Pancreas (tissue), 10 donors: Measurements from ENCODE around the gene CCDC148. TPM values are rescaled to one million over a fixed set of nuclear protein-coding genes. Genes with fewer than 3 reads are reported as not detected.
A peak's percentile ranks its signal among the peaks of the same experiment; 100 is the strongest.

Experiments
- ATAC-seq, 4 donors: fragments of 200-7000 bp; cut with Tn5 transposase; one replicate each; pipeline versions ENCODE4 v1.8.0 to v1.9.1; 2020; ENCODE audit warnings: mild to moderate bottlenecking in 4 of 4, moderate library complexity in 4 of 4
- DNase-seq, 6 donors: peaks; one replicate each; pipeline ENCODE4 v3.0.0-alpha.2; 2020
- FAIRE-seq: peaks from 2 replicates; lab custom pipeline; 2012; peaks lifted over from hg19 to GRCh38; lab: Jason Lieb, UNC
- H3K27ac ChIP-seq, 4 donors: fragments of 200-600 bp; sonication (generic); 1 replicate in 3 of 4; 2 replicates in 1 of 4; pipeline versions ENCODE4 v1.5.0 to v1.8.0; 2020
- H3K27me3 ChIP-seq, 4 donors: fragments of 200-600 bp; one replicate each; pipeline ENCODE4 v1.8.0; 2021
- H3K36me3 ChIP-seq, 3 donors: fragments of 200-600 bp; sonication (generic) in 1 of 3; one replicate each; pipeline versions ENCODE4 v1.5.0 to v1.8.0; 2020 to 2021
- H3K4me1 ChIP-seq, 3 donors: fragments of 200-600 bp; one replicate each; pipeline ENCODE4 v1.8.0; 2021
- H3K4me3 ChIP-seq, 4 donors: fragments of 200-600 bp; sonication (generic) in 2 of 4; one replicate each; pipeline versions ENCODE4 v1.5.0 to v1.8.0; 2020 to 2021
- H3K9me3 ChIP-seq, 4 donors: fragments of 200-600 bp; one replicate each; pipeline ENCODE4 v1.8.0; 2021
- WGBS, 2 donors: extraction: QIAGEN DNeasy Blood & Tissue Kit; methylation state at CpG; one replicate each; pipeline ENCODE4 v1.1.7; 2013; 5-methylcytosine and 5-hydroxymethylcytosine counted together
- intact Hi-C, 3 donors: fragments of 100-400 bp; cut with DNase I; formaldehyde crosslinking; loops; one replicate each; pipeline versions ENCODE4 v1.11.1 to v1.14.2; 2022
- polyA plus RNA-seq, 2 donors: library from polyadenylated mRNA; stranded (reverse); fragments of 200-250 nt; gene quantifications; one replicate each; pipeline ENCODE4 v1.2.3, GENCODE V29; 2013
- total RNA-seq, 6 donors: library from RNA; stranded (reverse); fragmentation: NEBNext Ultra II Directional in 4 of 6; extraction: Animal tissue kit (Norgen Biotek cat#: 25700) in 4 of 6; gene quantifications; one replicate each; pipeline versions ENCODE4 v1.2.1 to v1.2.4, GENCODE V29; 2021 to 2023
- TF ChIP-seq, protein P1 (sequence below), 4 donors: fragments of 200-600 bp; sonication (generic) in 3 of 4; IDR thresholded peaks; one replicate each; pipeline versions ENCODE4 v1.5.0 to v1.8.0; 2021; ENCODE audit warnings: antibody characterized with exemption in 4 of 4
- donor health status: healthy with polysubstance abuse.
- donor health status: DM: no; HTN: no; CAD: no; lungs with moderate emphysema.
- donor health status: DM: no; HTN: no; CAD: no.
- donor health status: control.
- donor health status: control.
- donor health status: Bipolar disorder and iron deficiency.
- donor health status: DM: yes; HTN: yes; CAD: no.
- donor health status: DM: no; HTN: no; CAD: no.
- donor health status: DM: no; HTN: no; CAD: no.
- donor health status: DM: yes; HTN: yes; CAD: no.

Gene CCDC148
- total and polyA plus RNA-seq, 8 donors, result 0.38 to 1.5 (median 0.79) TPM

DNA sequence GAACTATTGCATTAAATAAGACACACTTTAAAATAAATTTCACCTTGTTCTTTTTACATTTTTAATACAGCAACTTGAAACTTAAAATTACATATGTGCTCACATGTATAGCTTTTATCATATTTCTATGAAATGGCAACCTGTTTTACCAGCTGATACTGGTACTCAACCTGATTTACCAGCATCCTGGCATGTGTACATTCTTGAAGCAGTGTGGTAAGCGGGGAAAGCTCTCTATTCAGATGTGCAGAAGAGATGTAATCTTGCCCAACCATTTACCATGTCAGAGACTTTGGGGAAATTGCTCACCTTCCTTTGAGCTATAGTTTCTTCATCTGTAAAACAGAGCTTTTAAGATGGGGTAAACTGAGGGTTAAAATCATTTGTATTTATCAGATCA is 133.2 kb downstream of the CCDC148 start:
- H3K27me3 ChIP-seq, result no peaks in the 10 kb centered on the region
- DNase-seq (no peak), ATAC-seq (no peak), FAIRE-seq (no peak)
- H3K4me3 ChIP-seq, result no peak overlapping the region
- TF ChIP-seq, protein P1, sequence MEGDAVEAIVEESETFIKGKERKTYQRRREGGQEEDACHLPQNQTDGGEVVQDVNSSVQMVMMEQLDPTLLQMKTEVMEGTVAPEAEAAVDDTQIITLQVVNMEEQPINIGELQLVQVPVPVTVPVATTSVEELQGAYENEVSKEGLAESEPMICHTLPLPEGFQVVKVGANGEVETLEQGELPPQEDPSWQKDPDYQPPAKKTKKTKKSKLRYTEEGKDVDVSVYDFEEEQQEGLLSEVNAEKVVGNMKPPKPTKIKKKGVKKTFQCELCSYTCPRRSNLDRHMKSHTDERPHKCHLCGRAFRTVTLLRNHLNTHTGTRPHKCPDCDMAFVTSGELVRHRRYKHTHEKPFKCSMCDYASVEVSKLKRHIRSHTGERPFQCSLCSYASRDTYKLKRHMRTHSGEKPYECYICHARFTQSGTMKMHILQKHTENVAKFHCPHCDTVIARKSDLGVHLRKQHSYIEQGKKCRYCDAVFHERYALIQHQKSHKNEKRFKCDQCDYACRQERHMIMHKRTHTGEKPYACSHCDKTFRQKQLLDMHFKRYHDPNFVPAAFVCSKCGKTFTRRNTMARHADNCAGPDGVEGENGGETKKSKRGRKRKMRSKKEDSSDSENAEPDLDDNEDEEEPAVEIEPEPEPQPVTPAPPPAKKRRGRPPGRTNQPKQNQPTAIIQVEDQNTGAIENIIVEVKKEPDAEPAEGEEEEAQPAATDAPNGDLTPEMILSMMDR (IDR thresholded peaks at IDR 0.05), result no peak
- H3K27ac ChIP-seq, result no peak overlapping the region
- no peaks in the 10 kb centered on the region for H3K36me3 ChIP-seq
- WGBS, 2 donors, result 94% methylated on average over 1 of the region's 1 CpG
- intact Hi-C loops, result no loop called here
- no peaks in the 10 kb centered on the region for H3K9me3 ChIP-seq
- no peaks in the 10 kb centered on the region for H3K4me1 ChIP-seq

DNA sequence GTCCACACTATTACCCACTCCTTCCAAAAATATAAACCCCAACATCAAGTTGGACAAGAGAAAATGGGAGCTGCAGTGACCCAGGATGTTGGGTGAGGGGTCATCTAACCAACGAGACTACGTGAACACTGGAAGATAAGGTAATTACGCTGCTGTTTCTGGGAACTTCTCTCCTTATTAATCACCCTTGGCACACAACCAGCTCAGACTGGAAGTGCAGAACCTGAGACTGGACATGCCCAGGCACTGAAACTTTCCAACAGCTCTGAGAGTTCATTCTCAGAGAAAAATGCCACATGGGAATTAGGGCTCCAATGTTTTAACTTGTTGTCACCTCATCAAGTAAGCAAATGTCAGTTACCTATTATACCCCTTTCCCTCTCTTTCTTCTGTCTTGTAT is 135.3 kb downstream of the CCDC148 start:
- Histone ChIP-seq H3K27ac (no peak overlapping the region), H3K36me3 (no peaks in the 10 kb centered on the region), H3K9me3 (no peaks in the 10 kb centered on the region), H3K4me3 (no peak overlapping the region), H3K27me3 (no peaks in the 10 kb centered on the region), H3K4me1 (no peaks in the 10 kb centered on the region)
- FAIRE-seq (no peak), ATAC-seq (peak in 1 of 4 donors; percentile 46), DNase-seq (no peak)
- TF ChIP-seq, protein P1 (IDR thresholded peaks at IDR 0.05), result no peak
- 19 to 22% methylated on average over 3 of the region's 3 CpGs for WGBS, 2 donors
- intact Hi-C loops, result no loop called here

DNA sequence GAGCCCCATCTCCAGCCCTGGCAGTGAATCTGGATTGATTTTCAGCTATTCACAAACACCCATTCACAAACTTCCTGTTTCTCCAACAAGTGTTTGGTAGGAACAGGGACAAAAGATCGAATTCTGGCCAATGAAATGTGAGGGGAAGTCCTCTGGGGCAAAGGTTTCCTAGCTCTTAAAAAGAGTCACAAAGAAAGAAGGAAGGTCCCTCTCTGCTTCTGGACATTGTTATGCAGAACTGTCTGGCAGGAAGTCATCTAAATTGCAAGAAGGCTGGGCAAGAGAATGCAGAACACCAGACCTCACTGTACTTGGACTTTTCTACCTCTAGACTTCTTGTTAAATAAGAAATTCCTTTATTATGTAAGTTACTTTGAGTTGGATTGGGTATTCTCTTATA is 137.3 kb downstream of the CCDC148 start:
- DNase-seq (no peak), ATAC-seq (no peak), FAIRE-seq (no peak)
- H3K9me3 ChIP-seq, result no peaks in the 10 kb centered on the region
- no peaks in the 10 kb centered on the region for H3K36me3 ChIP-seq
- no peaks in the 10 kb centered on the region for H3K27me3 ChIP-seq
- no peaks in the 10 kb centered on the region for H3K4me1 ChIP-seq
- WGBS, 2 donors, result 46 to 65% methylated on average over 1 of the region's 1 CpG
- TF ChIP-seq, protein P1 (IDR thresholded peaks at IDR 0.05), result no peak
- no peak overlapping the region for H3K27ac ChIP-seq
- no peak overlapping the region for H3K4me3 ChIP-seq
- intact Hi-C loops, result no loop called here

DNA sequence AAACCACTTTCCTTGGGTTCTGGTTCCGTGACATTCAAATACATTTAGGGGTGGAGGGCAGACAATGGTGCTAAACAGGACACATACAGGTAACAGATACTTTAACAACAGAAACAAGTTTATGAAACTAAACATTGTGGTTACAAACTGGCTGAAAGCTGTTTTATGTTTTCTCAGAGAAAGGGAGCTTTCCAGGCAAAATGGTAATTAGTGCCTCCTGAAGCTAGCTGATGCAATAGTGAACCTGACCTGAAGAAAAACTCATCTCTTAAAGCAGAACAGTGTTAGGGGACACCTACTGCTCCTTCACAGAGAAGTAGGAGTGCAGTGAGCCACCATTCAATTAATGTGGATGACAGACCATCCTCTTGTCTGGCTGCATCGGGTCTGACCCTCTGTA is 138.9 kb downstream of the CCDC148 start:
- H3K36me3 ChIP-seq, result no peaks in the 10 kb centered on the region
- intact Hi-C loops, result no loop called here
- TF ChIP-seq, protein P1 (IDR thresholded peaks at IDR 0.05), result no peak
- WGBS, 2 donors, result 74 to 94% methylated on average over 2 of the region's 2 CpGs
- no peak for FAIRE-seq
- H3K27me3 ChIP-seq, result no peaks in the 10 kb centered on the region
- no peak overlapping the region for H3K4me3 ChIP-seq
- no peaks in the 10 kb centered on the region for H3K9me3 ChIP-seq
- ATAC-seq, result no peak
- H3K27ac ChIP-seq, result no peak overlapping the region
- DNase-seq, result no peak
- H3K4me1 ChIP-seq, result no peaks in the 10 kb centered on the region

DNA sequence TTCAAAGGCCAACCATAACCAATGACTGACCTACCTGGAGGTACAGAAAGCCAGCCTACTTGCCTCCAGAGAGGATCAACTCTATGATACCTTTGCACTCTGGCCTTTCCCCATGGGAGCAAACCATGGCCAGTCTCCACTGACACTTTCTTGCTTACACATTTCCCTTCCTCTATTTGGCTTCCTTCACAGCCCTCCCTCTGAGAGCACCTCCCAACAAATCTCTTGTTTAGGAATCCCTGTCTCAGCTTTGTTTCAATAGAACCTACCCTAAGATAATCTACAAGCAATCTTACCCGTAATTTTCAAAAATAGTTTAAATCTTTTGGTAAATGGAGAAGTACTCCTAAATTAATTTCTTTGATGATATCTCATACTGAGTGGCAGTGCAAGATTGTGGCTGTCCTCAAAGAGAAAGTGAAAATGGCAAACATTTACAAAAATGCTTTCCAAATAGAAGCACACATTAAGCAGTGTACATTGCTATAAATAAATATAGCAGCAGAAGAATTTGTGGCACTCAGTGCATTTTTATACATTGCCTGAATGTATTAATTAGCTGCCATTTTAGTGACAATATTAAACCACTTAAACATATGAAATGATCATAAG is 140.6 kb downstream of the CCDC148 start:
- 67 to 74% methylated on average over 1 of the region's 1 CpG for WGBS, 2 donors
- H3K36me3 ChIP-seq, result no peaks in the 10 kb centered on the region
- FAIRE-seq (no peak), DNase-seq (no peak), ATAC-seq (no peak)
- H3K9me3 ChIP-seq, result no peaks in the 10 kb centered on the region
- TF ChIP-seq, protein P1 (IDR thresholded peaks at IDR 0.05), result no peak
- no peak overlapping the region for H3K4me3 ChIP-seq
- intact Hi-C loops, result no loop called here
- H3K4me1 ChIP-seq, result no peaks in the 10 kb centered on the region
- no peaks in the 10 kb centered on the region for H3K27me3 ChIP-seq
- no peak overlapping the region for H3K27ac ChIP-seq
